Vagina (tissue), 2 donors: ENCODE data around the gene MXD1. TPM values are rescaled to one million over a fixed set of nuclear protein-coding genes. Genes with fewer than 3 reads are reported as not detected.
A peak's percentile ranks its signal among the peaks of the same experiment; 100 is the strongest.
"Not testable (repeated sequence)": the region's sequence is repeated elsewhere in the genome, so short reads cannot be mapped to it uniquely, and the experiment has no call there.

Source experiments
- DNase-seq, 2 donors: peaks; one replicate each; pipeline ENCODE4 v3.0.0-alpha.2; 2017; ENCODE audit errors: extremely low spot score in 2 of 2
- H3K27ac ChIP-seq: fragments of 200-600 bp; sonication (generic); one replicate; pipeline ENCODE4 v1.5.1; 2019
- H3K27me3 ChIP-seq: fragments of 200-600 bp; sonication (generic); one replicate; pipeline ENCODE4 v1.5.1; 2019
- H3K36me3 ChIP-seq, 2 donors: fragments of 200-600 bp; sonication (generic); one replicate each; pipeline ENCODE4 v1.5.1; 2017 to 2019
- H3K4me1 ChIP-seq: fragments of 200-600 bp; sonication (generic); one replicate; pipeline ENCODE4 v1.5.1; 2019
- H3K4me3 ChIP-seq, 2 donors: fragments of 200-600 bp; sonication (generic); 1 replicate in 1 of 2; 2 replicates in 1 of 2; pipeline ENCODE4 v1.5.1; 2016 to 2019
- H3K9me3 ChIP-seq: fragments of 200-600 bp; sonication (generic); one replicate; pipeline ENCODE4 v1.5.1; 2019
- POLR2A ChIP-seq, 2 donors: fragments of 450-650 bp; IDR thresholded peaks; one replicate each; pipeline ENCODE4 v1.6.1; 2017; ENCODE audit warnings: antibody characterized with exemption in 2 of 2, mild to moderate bottlenecking in 2 of 2, moderate library complexity in 2 of 2
- POLR2AphosphoS5 ChIP-seq, 2 donors: sonication (generic); formaldehyde crosslinking; IDR thresholded peaks; one replicate each; pipeline ENCODE4 v1.9.0; 2017; ENCODE audit warnings: antibody characterized with exemption in 2 of 2, mild to moderate bottlenecking in 2 of 2, low read depth in 1 of 2; ENCODE audit not compliant: insufficient read depth in 1 of 2
- intact Hi-C: fragments of 100-400 bp; cut with DNase I; formaldehyde crosslinking; loops from one replicate; pipeline ENCODE4 v1.15.1; 2023
- total RNA-seq: library from RNA; depleted of rRNA; stranded (reverse); fragments of >200 nt; gene quantifications from one replicate; pipeline ENCODE4 v1.2.3, GENCODE V29; 2016
- TF ChIP-seq, protein P1 (sequence below), 3 experiments: fragments of 450-650 bp in 2 of 3; fragments of 200-600 bp in 1 of 3; sonication (generic) in 1 of 3; IDR thresholded peaks; one replicate each; pipeline ENCODE4 v1.5.1; 2017 to 2019; ENCODE audit warnings: antibody characterized with exemption in 3 of 3, mild to moderate bottlenecking in 2 of 3, moderate library complexity in 2 of 3

The MXD1 gene
- total RNA-seq, 1 donor from 2014 or later = 55.2 TPM

GRCh38 chr2:69893684-69894551 lies 21.0 kb upstream of the MXD1 start, which contains the start of gene SNRNP27:
SNRNP27 (plus strand) TSS chr2:69893956; CDS start chr2:69893985, 29 bp downstream.
- H3K9me3 ChIP-seq = no peaks in the 10 kb centered on the region
- peaks cover 18% of the 10 kb centered on the region for H3K4me1 ChIP-seq
- H3K27ac ChIP-seq = peak within 1 kb of the TSS; percentile 75
- H3K4me3 ChIP-seq = peak within 1 kb of the TSS; percentile 57 to 77
- no peak for DNase-seq
- no peaks in the 10 kb centered on the region for H3K27me3 ChIP-seq
- peaks cover 0 to 34% of the 10 kb centered on the region in 2 donors for H3K36me3 ChIP-seq
- TF ChIP-seq, protein P1, sequence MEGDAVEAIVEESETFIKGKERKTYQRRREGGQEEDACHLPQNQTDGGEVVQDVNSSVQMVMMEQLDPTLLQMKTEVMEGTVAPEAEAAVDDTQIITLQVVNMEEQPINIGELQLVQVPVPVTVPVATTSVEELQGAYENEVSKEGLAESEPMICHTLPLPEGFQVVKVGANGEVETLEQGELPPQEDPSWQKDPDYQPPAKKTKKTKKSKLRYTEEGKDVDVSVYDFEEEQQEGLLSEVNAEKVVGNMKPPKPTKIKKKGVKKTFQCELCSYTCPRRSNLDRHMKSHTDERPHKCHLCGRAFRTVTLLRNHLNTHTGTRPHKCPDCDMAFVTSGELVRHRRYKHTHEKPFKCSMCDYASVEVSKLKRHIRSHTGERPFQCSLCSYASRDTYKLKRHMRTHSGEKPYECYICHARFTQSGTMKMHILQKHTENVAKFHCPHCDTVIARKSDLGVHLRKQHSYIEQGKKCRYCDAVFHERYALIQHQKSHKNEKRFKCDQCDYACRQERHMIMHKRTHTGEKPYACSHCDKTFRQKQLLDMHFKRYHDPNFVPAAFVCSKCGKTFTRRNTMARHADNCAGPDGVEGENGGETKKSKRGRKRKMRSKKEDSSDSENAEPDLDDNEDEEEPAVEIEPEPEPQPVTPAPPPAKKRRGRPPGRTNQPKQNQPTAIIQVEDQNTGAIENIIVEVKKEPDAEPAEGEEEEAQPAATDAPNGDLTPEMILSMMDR (IDR thresholded peaks at IDR 0.05) = no peak
- no peak for TF ChIP-seq POLR2A (IDR thresholded peaks at IDR 0.05)
- TF ChIP-seq POLR2AphosphoS5 (IDR thresholded peaks at IDR 0.05; ENCODE audit: insufficient read depth in 1 of 2, low read depth in 1 of 2) = peak; percentile 68 to 82
- intact Hi-C loops = no loop called here

DNA sequence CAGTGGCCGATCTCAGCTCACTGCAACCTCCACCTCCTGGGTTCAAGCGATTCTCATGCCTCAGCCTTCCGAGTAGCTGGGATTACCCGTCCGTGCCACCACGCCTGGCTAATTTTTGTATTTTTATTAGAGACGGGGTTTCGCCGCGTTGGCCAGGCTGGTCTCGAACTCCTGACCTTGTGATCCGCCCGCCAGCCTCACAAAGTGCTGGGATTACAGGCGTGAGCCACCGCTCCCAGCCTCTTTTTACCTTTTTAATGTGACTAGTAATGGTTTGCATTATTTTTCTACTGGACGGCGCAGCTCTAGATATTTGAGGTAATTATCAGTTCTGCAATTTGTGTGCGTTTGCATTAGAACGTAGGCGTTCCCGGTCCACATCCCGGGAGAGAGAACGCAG lies 20.2 kb upstream of the MXD1 start:
- Histone ChIP-seq H3K4me3 (peak overlapping the region; percentile 57 to 77), H3K27ac (peak overlapping the region; percentile 75), H3K36me3 (peaks cover 0 to 36% of the 10 kb centered on the region in 2 donors), H3K4me1 (peaks cover 18% of the 10 kb centered on the region)
- H3K27me3 ChIP-seq, H3K9me3 ChIP-seq, DNase-seq, intact Hi-C loops: not testable (repeated sequence)

DNA sequence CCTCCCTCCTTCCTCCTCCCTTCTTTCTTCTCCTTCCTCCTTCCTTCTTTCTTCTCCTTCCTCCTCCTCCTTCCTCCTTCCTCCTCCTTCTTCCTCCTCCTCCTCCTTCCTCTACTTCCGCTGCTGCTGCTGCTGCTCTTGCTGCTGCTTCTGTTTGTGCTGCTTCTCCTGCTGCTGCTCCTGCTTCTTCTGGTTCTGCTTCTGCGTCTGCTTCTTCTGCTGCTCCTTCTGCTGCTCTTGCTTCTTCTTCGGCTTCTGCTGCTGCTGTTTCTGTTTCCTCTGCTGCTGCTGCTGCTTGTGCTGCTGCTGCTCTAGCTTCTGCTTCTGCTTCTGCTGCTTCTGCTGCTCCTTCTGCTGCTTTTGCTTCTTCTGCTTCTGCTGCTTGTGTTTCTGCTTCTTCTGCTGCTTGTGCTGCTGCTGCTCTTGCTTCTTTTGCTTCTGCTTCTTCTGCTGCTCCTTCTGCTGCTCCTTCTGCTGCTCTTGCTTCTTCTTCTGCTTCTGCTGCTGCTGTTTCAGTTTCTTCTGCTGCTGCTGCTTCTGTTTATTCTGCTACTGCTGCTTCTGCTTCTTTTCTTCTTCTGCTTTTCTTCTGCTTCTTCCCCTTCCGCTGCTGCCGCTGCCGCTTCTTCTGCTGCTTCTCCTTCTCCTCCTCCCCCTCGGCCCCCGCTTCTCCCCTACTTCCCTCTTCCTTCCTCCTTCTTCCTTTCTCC lies 12.5 kb upstream of the MXD1 start:
- TF ChIP-seq POLR2A (IDR thresholded peaks at IDR 0.05) (no peak), POLR2AphosphoS5 (IDR thresholded peaks at IDR 0.05; ENCODE audit: insufficient read depth in 1 of 2, low read depth in 1 of 2) (no peak)
- TF ChIP-seq, protein P1 (IDR thresholded peaks at IDR 0.05) = no peak
- Histone ChIP-seq H3K4me3 (no peak overlapping the region), H3K27me3 (no peaks in the 10 kb centered on the region), H3K36me3 (peaks cover 0 to 57% of the 10 kb centered on the region in 2 donors), H3K27ac (no peak overlapping the region), H3K9me3 (no peaks in the 10 kb centered on the region), H3K4me1 (no peaks in the 10 kb centered on the region)
- DNase-seq = no peak
- intact Hi-C loops = no loop called here

DNA sequence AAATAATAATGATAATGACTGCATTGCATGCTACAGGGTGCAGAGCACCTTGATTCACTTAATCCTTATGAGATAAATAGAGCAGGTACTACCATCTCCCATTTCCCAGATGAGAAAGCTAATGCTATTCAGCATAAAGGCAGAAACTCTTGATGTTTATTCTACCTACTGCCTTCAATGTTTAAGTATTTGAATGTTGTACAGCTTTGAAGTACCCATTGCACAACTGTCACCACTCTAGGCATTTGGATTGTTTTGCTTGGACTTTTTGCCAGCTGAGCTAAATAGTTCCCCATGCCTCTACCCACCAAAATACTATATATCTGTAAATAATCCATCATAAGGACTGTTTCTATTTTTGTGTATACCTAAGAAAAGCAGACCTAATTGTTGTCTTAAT lies 7.7 kb upstream of the MXD1 start:
- Histone ChIP-seq H3K36me3 (peaks cover 0 to 51% of the 10 kb centered on the region in 2 donors), H3K9me3 (no peaks in the 10 kb centered on the region), H3K4me1 (no peaks in the 10 kb centered on the region), H3K27ac (no peak overlapping the region), H3K4me3 (no peak overlapping the region), H3K27me3 (no peaks in the 10 kb centered on the region)
- intact Hi-C loops = no loop called here
- no peak for DNase-seq
- TF ChIP-seq POLR2A (IDR thresholded peaks at IDR 0.05) = no peak

DNA sequence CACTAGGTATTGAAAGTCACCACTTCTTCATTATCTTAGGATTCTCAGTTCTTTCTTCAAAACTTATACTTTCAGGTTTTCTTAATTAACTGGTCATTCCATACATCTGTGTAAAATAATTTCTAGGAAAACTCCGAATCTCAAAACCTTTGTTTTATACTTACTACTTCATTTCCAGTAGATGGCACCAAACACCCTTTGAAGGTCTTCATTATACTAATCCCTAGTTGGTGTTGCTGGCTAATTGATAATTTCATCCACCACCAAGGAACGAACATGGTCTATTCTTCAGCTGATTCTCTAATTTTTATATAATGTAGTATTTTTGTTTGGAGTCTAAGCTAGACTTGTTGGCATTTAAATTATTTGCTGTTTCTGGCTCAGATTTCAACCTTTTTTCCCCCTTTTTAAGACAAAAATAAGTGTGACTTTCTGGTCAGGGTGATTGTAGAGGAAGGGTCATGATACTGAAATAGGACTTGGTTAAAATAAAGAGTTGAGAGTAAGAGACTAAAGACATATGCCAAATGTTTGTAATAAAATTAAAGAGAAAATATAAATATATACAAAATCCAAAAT lies 2.8 kb upstream of the MXD1 start:
- DNase-seq = no peak
- TF ChIP-seq, protein P1 (IDR thresholded peaks at IDR 0.05) = peak; percentile 24 to 67 (median 56)
- TF ChIP-seq POLR2AphosphoS5 (IDR thresholded peaks at IDR 0.05; ENCODE audit: insufficient read depth in 1 of 2, low read depth in 1 of 2) (peak in 1 of 2 donors; percentile 89), POLR2A (IDR thresholded peaks at IDR 0.05) (no peak)
- Histone ChIP-seq H3K36me3 (peaks cover 0 to 35% of the 10 kb centered on the region in 2 donors), H3K4me3 (no peak overlapping the region), H3K9me3 (no peaks in the 10 kb centered on the region), H3K27ac (peak overlapping the region; percentile 99), H3K27me3 (no peaks in the 10 kb centered on the region), H3K4me1 (peaks cover 23% of the 10 kb centered on the region)
- intact Hi-C loops = loop anchor here (5.0 kb wide), 1 partner anchor 175 kb away; the partner anchor contains the start of gene PCBP1
